DND-41 (cell line): ENCODE data around the gene SGCD.

Experiments
- EZH2 ChIP-seq: IDR thresholded peaks from 3 replicates; pipeline ENCODE4 v1.6.1; 2012; ENCODE audit warnings: borderline replicate concordance, low read depth, mild to moderate bottlenecking, moderate library complexity, low read length, inconsistent platforms; ENCODE audit not compliant: severe bottlenecking
- TF ChIP-seq, protein P1 (sequence below): IDR thresholded peaks from 2 replicates; pipeline ENCODE4 v1.5.1; 2012; ENCODE audit warnings: borderline replicate concordance, low read length, moderate library complexity, mild to moderate bottlenecking; ENCODE audit not compliant: poor library complexity, severe bottlenecking; ENCODE audit errors: extremely low read depth

DNA sequence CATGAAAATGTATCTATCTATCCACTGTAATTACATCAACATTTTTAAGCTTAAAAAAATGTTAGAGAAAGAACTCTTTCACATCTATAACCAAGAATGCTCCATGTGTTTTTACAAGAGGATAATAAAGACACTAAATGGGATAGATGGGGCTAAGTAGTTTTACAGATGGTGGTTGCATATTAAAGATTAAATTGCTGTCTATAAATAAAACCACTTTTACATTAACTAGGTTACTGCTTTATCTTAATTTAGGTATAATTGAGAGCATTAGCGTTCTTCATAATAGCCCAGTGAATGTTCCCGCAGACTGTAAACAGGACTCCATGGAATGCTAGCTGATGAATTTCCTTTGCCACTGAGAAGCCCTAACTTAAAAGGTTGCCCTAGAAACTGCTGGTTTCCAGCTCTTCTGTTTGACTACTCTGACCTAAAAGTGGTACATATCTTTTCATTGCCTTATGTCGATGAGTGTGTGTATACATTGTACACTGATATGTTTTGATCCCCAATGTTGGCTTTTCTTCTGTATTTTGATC, 117.9 kb downstream of the SGCD start:
- TF ChIP-seq, protein P1, sequence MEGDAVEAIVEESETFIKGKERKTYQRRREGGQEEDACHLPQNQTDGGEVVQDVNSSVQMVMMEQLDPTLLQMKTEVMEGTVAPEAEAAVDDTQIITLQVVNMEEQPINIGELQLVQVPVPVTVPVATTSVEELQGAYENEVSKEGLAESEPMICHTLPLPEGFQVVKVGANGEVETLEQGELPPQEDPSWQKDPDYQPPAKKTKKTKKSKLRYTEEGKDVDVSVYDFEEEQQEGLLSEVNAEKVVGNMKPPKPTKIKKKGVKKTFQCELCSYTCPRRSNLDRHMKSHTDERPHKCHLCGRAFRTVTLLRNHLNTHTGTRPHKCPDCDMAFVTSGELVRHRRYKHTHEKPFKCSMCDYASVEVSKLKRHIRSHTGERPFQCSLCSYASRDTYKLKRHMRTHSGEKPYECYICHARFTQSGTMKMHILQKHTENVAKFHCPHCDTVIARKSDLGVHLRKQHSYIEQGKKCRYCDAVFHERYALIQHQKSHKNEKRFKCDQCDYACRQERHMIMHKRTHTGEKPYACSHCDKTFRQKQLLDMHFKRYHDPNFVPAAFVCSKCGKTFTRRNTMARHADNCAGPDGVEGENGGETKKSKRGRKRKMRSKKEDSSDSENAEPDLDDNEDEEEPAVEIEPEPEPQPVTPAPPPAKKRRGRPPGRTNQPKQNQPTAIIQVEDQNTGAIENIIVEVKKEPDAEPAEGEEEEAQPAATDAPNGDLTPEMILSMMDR: no peak
- TF ChIP-seq EZH2: no peak
